Ovary (tissue), 3 donors: ENCODE data around the gene TRIM73.
"Not testable (repeated sequence)": the region's sequence is repeated elsewhere in the genome, so short reads cannot be mapped to it uniquely, and the experiment has no call there.

Experiments
- CTCF ChIP-seq, 3 donors: fragments of 450-650 bp in 2 of 3; fragments of 200-600 bp in 1 of 3; IDR thresholded peaks; one replicate each; pipeline versions ENCODE4 v1.5.1 to v1.8.0; 2016 to 2022; ENCODE audit warnings: antibody characterized with exemption in 3 of 3, mild to moderate bottlenecking in 1 of 3
- EP300 ChIP-seq: sonication (generic); formaldehyde crosslinking; IDR thresholded peaks from one replicate; pipeline ENCODE4 v1.6.1; 2017; ENCODE audit warnings: antibody characterized with exemption
- POLR2A ChIP-seq: fragments of 450-650 bp; IDR thresholded peaks from one replicate; pipeline ENCODE4 v1.6.1; 2017; ENCODE audit warnings: antibody characterized with exemption, mild to moderate bottlenecking, moderate library complexity
- donor health status: DM: no; HTN: no; CAD: no.

- TF ChIP-seq CTCF (IDR thresholded peaks at IDR 0.05); POLR2A; EP300: not testable (repeated sequence)
Observed at GRCh38 chr7:75409880-75410822, 14.7 kb downstream of the TRIM73 start.
